ENCODE results near the gene ARHGAP45.

- TF ChIP-seq POLR2A (IDR thresholded peaks at IDR 0.05): no peak
- TF ChIP-seq CTCF (IDR thresholded peaks at IDR 0.05): no peak
These were observed 14.5 kb upstream of the ARHGAP45 start for GRCh38 chr19:1052349-1052975.

All from suprapubic skin (tissue), 3 donors.